Measurements from ENCODE around the gene SMO.

Gene SMO

GRCh38 chr7:129205987-129206785, 17.8 kb downstream of the SMO start:
- Histone ChIP-seq H3K9ac (ENCODE audit: low read length) (no peak overlapping the region), H3K9me3 (ENCODE audit: insufficient read depth, low read length) (no peaks in the 10 kb centered on the region), H4K20me1 (ENCODE audit: low read depth, low read length) (no peaks in the 10 kb centered on the region), H3K36me3 (ENCODE audit: low read length) (no peaks in the 10 kb centered on the region), H2AFZ (ENCODE audit: low read depth, low read length, severe bottlenecking) (no peak overlapping the region), H3F3A (ENCODE audit: insufficient read depth) (no peaks in the 10 kb centered on the region), H3K79me2 (ENCODE audit: insufficient read depth, low read length) (no peaks in the 10 kb centered on the region), H3K4me2 (ENCODE audit: low read depth, low read length, poor library complexity, severe bottlenecking) (no peak overlapping the region), H3K27me3 (ENCODE audit: low read length) (no peaks in the 10 kb centered on the region), H3K27ac (ENCODE audit: low read depth, low read length) (no peak overlapping the region), H3K9me2 (replicated peaks; ENCODE audit: insufficient read depth, low read length) (no peaks in the 10 kb centered on the region), H3K4me3 (ENCODE audit: insufficient read depth, low read length, poor library complexity, severe bottlenecking) (no peak overlapping the region)
- TF ChIP-seq CTCF (IDR thresholded peaks at IDR 0.05; ENCODE audit: insufficient read depth, low read length, poor library complexity, severe bottlenecking), result no peak
- TF ChIP-seq EZH2phosphoT487 (conservative IDR thresholded peaks at IDR 0.05; ENCODE audit: low read length), result no peak

GRCh38 chr7:129208667-129209066, 20.2 kb downstream of the SMO start:
- H3K9ac ChIP-seq (ENCODE audit: low read length), result no peak overlapping the region
- H3K9me2 ChIP-seq (replicated peaks; ENCODE audit: insufficient read depth, low read length), result no peaks in the 10 kb centered on the region
- H3K4me2 ChIP-seq (ENCODE audit: low read depth, low read length, poor library complexity, severe bottlenecking), result no peak overlapping the region
- H4K20me1 ChIP-seq (ENCODE audit: low read depth, low read length), result no peaks in the 10 kb centered on the region
- TF ChIP-seq CTCF (IDR thresholded peaks at IDR 0.05; ENCODE audit: insufficient read depth, low read length, poor library complexity, severe bottlenecking) (no peak), EZH2phosphoT487 (conservative IDR thresholded peaks at IDR 0.05; ENCODE audit: low read length) (no peak)
- no peaks in the 10 kb centered on the region for H3K27me3 ChIP-seq (ENCODE audit: low read length)
- no peak overlapping the region for H2AFZ ChIP-seq (ENCODE audit: low read depth, low read length, severe bottlenecking)
- H3K79me2 ChIP-seq (ENCODE audit: insufficient read depth, low read length), result no peaks in the 10 kb centered on the region
- no peaks in the 10 kb centered on the region for H3K9me3 ChIP-seq (ENCODE audit: insufficient read depth, low read length)
- H3K4me3 ChIP-seq (ENCODE audit: insufficient read depth, low read length, poor library complexity, severe bottlenecking), result no peak overlapping the region
- H3K27ac ChIP-seq (ENCODE audit: low read depth, low read length), result no peak overlapping the region
- H3F3A ChIP-seq (ENCODE audit: insufficient read depth), result no peaks in the 10 kb centered on the region
- no peaks in the 10 kb centered on the region for H3K36me3 ChIP-seq (ENCODE audit: low read length)

GRCh38 chr7:129209067-129209926, 20.9 kb downstream of the SMO start:
- no peak overlapping the region for H2AFZ ChIP-seq (ENCODE audit: low read depth, low read length, severe bottlenecking)
- no peak overlapping the region for H3K4me2 ChIP-seq (ENCODE audit: low read depth, low read length, poor library complexity, severe bottlenecking)
- H3K27ac ChIP-seq (ENCODE audit: low read depth, low read length), result no peak overlapping the region
- no peaks in the 10 kb centered on the region for H3K36me3 ChIP-seq (ENCODE audit: low read length)
- TF ChIP-seq EZH2phosphoT487 (conservative IDR thresholded peaks at IDR 0.05; ENCODE audit: low read length) (no peak), CTCF (IDR thresholded peaks at IDR 0.05; ENCODE audit: insufficient read depth, low read length, poor library complexity, severe bottlenecking) (no peak)
- H3K4me3 ChIP-seq (ENCODE audit: insufficient read depth, low read length, poor library complexity, severe bottlenecking), result no peak overlapping the region
- H3K9ac ChIP-seq (ENCODE audit: low read length), result no peak overlapping the region
- no peaks in the 10 kb centered on the region for H4K20me1 ChIP-seq (ENCODE audit: low read depth, low read length)
- H3K79me2 ChIP-seq (ENCODE audit: insufficient read depth, low read length), result no peaks in the 10 kb centered on the region
- no peaks in the 10 kb centered on the region for H3K27me3 ChIP-seq (ENCODE audit: low read length)
- no peaks in the 10 kb centered on the region for H3K9me2 ChIP-seq (replicated peaks; ENCODE audit: insufficient read depth, low read length)
- no peaks in the 10 kb centered on the region for H3F3A ChIP-seq (ENCODE audit: insufficient read depth)
- H3K9me3 ChIP-seq (ENCODE audit: insufficient read depth, low read length), result no peaks in the 10 kb centered on the region

All from SU-DHL-6 (cell line).